ENCODE data around the gene KLHL14.
A peak's percentile ranks its signal among the peaks of the same experiment; 100 is the strongest.

Gene KLHL14

DNA sequence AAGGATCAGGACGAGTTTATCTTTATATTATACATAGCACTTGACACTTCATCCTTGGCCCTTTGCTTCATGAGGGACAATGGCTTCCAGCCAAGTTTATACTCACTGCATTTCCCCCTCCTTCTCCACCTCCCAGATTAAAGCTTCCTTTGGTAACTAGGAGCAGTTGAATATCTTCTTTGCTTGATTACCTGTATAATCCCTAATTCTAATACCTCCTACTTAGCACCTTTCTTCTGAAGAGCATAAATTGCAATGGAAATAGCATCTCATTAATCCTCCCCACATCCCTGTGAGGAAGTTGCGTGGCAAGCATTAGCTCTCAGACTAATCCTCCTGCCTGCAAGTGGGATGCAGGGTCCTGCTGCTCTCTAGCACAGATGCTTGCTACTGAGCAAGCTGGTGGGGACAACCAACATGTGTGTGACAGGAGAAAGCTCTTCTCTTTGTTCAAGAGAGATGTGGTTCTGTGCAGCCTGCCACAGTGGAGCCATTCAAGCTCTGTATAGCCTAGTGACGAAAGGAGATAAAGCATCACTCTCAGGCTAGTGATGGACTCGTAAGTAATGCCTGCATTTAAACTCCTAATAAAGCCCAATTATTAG is 19.1 kb downstream of the KLHL14 start:
- H3K4me1 Mint-ChIP-seq = no peaks in the 10 kb centered on the region
- ATAC-seq (no peak), DNase-seq (no peak)
- peaks cover 8% of the 10 kb centered on the region for H3K27me3 Mint-ChIP-seq
- no peaks in the 10 kb centered on the region for H3K9me3 Mint-ChIP-seq
- no peak overlapping the region for H3K27ac Mint-ChIP-seq
- H3K4me3 Mint-ChIP-seq = no peak overlapping the region

- Mint-ChIP-seq H3K9me3 (no peaks in the 10 kb centered on the region), H3K27me3 (peaks cover 8% of the 10 kb centered on the region), H3K4me3 (no peak overlapping the region), H3K4me1 (no peaks in the 10 kb centered on the region), H3K27ac (no peak overlapping the region)
- no peak for ATAC-seq
- DNase-seq = no peak
Observed at GRCh38 chr18:32750328-32750727, 22.5 kb downstream of the KLHL14 start.

GRCh38 chr18:32749809-32750208 is 23.0 kb downstream of the KLHL14 start:
- no peak for ATAC-seq
- Mint-ChIP-seq H3K4me1 (no peaks in the 10 kb centered on the region), H3K4me3 (no peak overlapping the region), H3K9me3 (no peaks in the 10 kb centered on the region), H3K27ac (no peak overlapping the region), H3K27me3 (peaks cover 5% of the 10 kb centered on the region)
- no peak for DNase-seq

DNA sequence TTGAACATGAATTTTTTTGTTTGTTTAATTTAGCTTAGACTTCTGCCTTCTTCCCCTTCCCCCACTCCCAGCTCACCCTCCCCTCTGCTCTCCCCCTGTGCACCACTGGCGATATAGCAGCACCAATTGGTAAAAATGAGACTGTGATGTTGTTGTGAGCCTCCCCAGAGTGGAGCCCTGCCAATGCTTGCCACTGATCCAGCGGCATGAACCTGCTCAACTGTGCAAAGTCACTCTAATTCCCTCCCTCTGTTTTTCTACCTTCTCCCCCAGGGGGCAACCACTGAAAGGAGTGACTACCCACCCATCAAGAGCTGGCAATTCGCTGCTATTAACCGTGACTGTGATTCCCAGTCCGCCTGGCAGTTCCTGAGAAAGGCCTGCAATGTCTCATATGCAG is 30.2 kb downstream of the KLHL14 start:
- peaks cover 10% of the 10 kb centered on the region for H3K27me3 Mint-ChIP-seq
- H3K9me3 Mint-ChIP-seq = no peaks in the 10 kb centered on the region
- no peak for DNase-seq
- H3K27ac Mint-ChIP-seq = no peak overlapping the region
- no peak for ATAC-seq
- no peak overlapping the region for H3K4me3 Mint-ChIP-seq
- H3K4me1 Mint-ChIP-seq = no peaks in the 10 kb centered on the region

- Mint-ChIP-seq H3K9me3 (peaks cover 0 to 4% of the 10 kb centered on the region in 2 donors), H3K4me3 (no peak overlapping the region), H3K4me1 (no peaks in the 10 kb centered on the region), H3K27ac (no peak overlapping the region), H3K27me3 (peaks cover 7% of the 10 kb centered on the region)
- no peak for ATAC-seq
- no peak for DNase-seq
Observed at GRCh38 chr18:32735781-32736180, 37.0 kb downstream of the KLHL14 start.

GRCh38 chr18:32734442-32734841 is 38.4 kb downstream of the KLHL14 start:
- no peak for ATAC-seq

GRCh38 chr18:32732165-32732564 is 40.7 kb downstream of the KLHL14 start:
- Mint-ChIP-seq H3K27ac (no peak overlapping the region), H3K9me3 (peaks cover 0 to 8% of the 10 kb centered on the region in 2 donors), H3K4me1 (no peaks in the 10 kb centered on the region), H3K27me3 (no peaks in the 10 kb centered on the region), H3K4me3 (no peak overlapping the region)
- no peak for ATAC-seq
- DNase-seq = no peak

More at GRCh38 chr18:32734442-32734841, 38.4 kb downstream of the KLHL14 start:
- DNase-seq = no peak
- Mint-ChIP-seq H3K4me3 (no peak overlapping the region), H3K27ac (no peak overlapping the region), H3K27me3 (no peaks in the 10 kb centered on the region), H3K9me3 (peaks cover 0 to 4% of the 10 kb centered on the region in 2 donors), H3K4me1 (no peaks in the 10 kb centered on the region)

DNA sequence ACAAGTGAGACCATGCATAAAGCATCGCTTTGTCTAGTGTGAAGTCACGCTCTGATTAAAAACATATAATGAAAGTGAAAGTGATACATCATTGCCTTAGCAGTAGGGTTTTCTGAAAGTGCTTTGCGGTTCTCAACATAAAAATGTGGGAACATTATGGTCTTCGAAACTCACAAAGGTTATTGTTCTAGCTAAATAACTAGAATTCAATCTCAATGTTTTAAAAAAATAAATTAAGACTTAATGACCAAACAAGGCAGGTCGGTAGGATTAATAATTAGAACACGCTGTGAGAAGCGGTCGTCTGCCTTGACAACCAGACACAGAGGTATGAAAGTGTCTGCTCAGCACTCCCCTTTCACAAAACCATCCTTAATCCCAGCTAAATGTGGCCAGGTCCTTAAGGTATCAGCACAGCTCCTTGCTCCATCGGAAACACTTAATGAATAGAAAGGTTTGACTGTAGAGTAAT is 42.2 kb downstream of the KLHL14 start:
- ATAC-seq (peak; percentile 62), DNase-seq (no peak)
- Mint-ChIP-seq H3K27me3 (no peaks in the 10 kb centered on the region), H3K4me1 (no peaks in the 10 kb centered on the region), H3K9me3 (peaks cover 0 to 8% of the 10 kb centered on the region in 2 donors), H3K27ac (no peak overlapping the region), H3K4me3 (peak overlapping the region in 1 of 2 donors; percentile 24)

GRCh38 chr18:32730068-32730467 is 42.8 kb downstream of the KLHL14 start:
- Mint-ChIP-seq H3K27me3 (no peaks in the 10 kb centered on the region), H3K27ac (no peak overlapping the region), H3K4me3 (peak overlapping the region in 1 of 2 donors; percentile 24), H3K4me1 (no peaks in the 10 kb centered on the region), H3K9me3 (peaks cover 0 to 4% of the 10 kb centered on the region in 2 donors)
- ATAC-seq (no peak), DNase-seq (no peak)

- Mint-ChIP-seq H3K9me3 (peaks cover 4 to 7% of the 10 kb centered on the region in 2 donors), H3K27ac (no peak overlapping the region), H3K27me3 (peaks cover 9% of the 10 kb centered on the region), H3K4me1 (no peaks in the 10 kb centered on the region), H3K4me3 (no peak overlapping the region)
- ATAC-seq = no peak
- DNase-seq = no peak
Observed at GRCh38 chr18:32724071-32724749, 48.6 kb downstream of the KLHL14 start.

GRCh38 chr18:32722279-32722678 is 50.5 kb downstream of the KLHL14 start:
- Mint-ChIP-seq H3K27me3 (peaks cover 9% of the 10 kb centered on the region), H3K9me3 (peaks cover 0 to 7% of the 10 kb centered on the region in 2 donors), H3K27ac (no peak overlapping the region), H3K4me1 (no peaks in the 10 kb centered on the region), H3K4me3 (no peak overlapping the region)
- DNase-seq = no peak
- no peak for ATAC-seq

DNA sequence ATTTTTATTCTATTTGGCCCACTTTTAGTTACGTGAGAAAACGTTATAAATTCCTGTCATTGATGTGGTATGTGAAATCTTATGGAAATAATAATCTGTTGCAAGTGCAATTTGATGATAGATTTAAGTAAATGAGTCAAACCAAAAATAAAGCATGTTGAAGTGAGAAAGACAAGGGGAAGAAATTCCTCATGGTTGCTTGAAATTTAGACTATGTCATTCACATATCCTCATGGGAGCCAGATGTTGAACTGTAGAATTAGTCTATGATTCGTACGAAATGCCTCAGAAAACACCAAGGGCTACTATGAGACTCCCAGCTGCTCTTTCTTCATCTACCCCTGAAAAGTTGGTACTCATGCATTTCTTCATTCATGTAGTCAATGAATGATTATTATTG is 55.7 kb downstream of the KLHL14 start:
- Mint-ChIP-seq H3K27me3 (peaks cover 6% of the 10 kb centered on the region), H3K9me3 (peaks cover 0 to 5% of the 10 kb centered on the region in 2 donors), H3K27ac (no peak overlapping the region), H3K4me1 (no peaks in the 10 kb centered on the region), H3K4me3 (no peak overlapping the region)
- DNase-seq (no peak), ATAC-seq (no peak)

DNA sequence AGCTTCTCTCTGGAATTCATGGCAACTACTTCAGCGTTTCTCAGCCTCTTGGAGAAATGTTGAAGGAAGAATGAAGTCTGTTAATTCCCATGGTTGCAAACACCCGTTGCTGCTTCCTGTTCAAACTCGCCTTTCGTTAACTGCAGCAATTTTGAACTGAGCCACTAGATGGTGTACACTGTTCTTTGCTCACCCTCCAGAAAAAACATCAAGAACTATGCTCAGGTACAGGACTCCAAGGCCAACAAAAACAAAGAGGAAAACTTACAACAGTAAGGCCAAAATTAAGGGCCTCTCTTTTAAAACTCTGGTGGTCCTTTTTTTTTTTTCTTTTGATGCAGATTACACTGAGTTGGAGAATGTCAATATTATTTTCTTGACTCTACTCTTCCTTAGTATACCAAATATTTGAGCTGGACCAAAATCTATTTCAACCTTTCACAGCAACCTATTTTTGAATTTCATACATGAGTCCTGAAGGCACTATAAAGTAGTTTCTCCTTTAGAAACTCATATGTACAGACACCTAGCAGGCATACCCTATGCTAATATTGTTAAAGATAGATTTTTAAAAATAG is 58.2 kb downstream of the KLHL14 start:
- Mint-ChIP-seq H3K27ac (no peak overlapping the region), H3K4me1 (no peaks in the 10 kb centered on the region), H3K4me3 (no peak overlapping the region), H3K27me3 (no peaks in the 10 kb centered on the region), H3K9me3 (no peaks in the 10 kb centered on the region)
- peak; percentile 66 for ATAC-seq
- peak in 1 of 2 donors; percentile 16 for DNase-seq

- no peak for ATAC-seq
- Mint-ChIP-seq H3K27ac (no peak overlapping the region), H3K4me3 (no peak overlapping the region), H3K4me1 (no peaks in the 10 kb centered on the region), H3K27me3 (peaks cover 6% of the 10 kb centered on the region), H3K9me3 (no peaks in the 10 kb centered on the region)
- DNase-seq = no peak
Observed at GRCh38 chr18:32712860-32713259, 60.0 kb downstream of the KLHL14 start.

GRCh38 chr18:32711862-32712261 is 61.0 kb downstream of the KLHL14 start:
- Mint-ChIP-seq H3K4me1 (no peaks in the 10 kb centered on the region), H3K27ac (no peak overlapping the region), H3K4me3 (no peak overlapping the region), H3K9me3 (no peaks in the 10 kb centered on the region), H3K27me3 (peaks cover 6% of the 10 kb centered on the region)
- ATAC-seq = no peak
- DNase-seq = no peak

GRCh38 chr18:32707586-32707985 is 65.2 kb downstream of the KLHL14 start:
- H3K4me3 Mint-ChIP-seq = no peak overlapping the region
- H3K9me3 Mint-ChIP-seq = no peaks in the 10 kb centered on the region
- no peak for ATAC-seq
- no peak overlapping the region for H3K27ac Mint-ChIP-seq
- DNase-seq = no peak
- H3K4me1 Mint-ChIP-seq = no peaks in the 10 kb centered on the region
- peaks cover 6% of the 10 kb centered on the region for H3K27me3 Mint-ChIP-seq

Data from stimulated activated naive CD8-positive, alpha-beta T cell treated with anti-CD3 and anti-CD28 coated beads, Interleukin-15, amount 100 ng/mL, for 72 hours (primary cell).